HG03520 (cell line): Measurements from ENCODE around the gene CRKL.

Source experiments
- ATAC-seq: cut with Tn5 transposase; IDR thresholded peaks from one replicate; pipeline ENCODE4 v1.9.1; 2021; ENCODE audit warnings: mild to moderate bottlenecking, moderate library complexity; ENCODE audit not compliant: unreplicated experiment

CRKL gene

DNA sequence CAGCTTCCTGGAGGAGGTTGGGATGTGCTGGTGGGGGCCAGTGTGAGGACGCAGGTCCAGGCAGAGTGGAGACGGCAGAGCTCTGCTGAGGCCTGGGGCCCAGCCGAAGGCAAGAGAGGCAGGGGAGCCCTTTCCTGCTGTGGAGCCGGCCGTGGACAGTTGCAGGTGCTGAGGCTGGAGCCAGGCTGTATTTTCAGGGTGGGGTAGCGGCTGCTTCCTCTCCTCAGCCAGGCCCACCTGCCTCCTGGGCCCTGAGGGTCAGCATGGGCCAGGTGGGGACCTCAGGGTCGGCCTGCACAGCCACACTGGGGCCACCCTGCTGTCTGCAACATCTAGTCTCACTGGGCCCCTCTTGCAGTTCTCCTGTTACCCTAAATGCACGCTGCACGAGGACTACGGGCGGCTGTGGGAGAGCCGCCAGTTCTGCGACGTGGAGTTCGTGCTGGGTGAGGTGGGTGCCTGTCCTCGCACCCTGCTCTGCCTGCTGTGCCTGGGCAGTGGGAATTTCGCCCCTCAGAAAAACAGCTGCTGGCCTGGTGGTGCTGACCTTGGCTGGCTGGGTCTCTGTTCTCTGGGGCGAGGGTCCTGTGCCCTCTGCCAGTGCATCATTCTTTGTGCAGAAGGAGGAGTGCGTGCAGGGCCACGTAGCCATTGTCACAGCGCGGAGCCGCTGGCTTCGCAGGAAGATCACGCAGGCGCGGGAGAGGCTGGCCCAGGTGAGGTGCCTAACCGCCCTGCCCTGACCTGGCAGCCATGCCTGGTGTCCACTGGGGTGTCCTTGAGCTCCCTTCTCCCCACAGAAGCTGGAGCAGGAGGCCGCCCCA lies 76.3 kb downstream of the CRKL start:
- ATAC-seq: no peak

DNA sequence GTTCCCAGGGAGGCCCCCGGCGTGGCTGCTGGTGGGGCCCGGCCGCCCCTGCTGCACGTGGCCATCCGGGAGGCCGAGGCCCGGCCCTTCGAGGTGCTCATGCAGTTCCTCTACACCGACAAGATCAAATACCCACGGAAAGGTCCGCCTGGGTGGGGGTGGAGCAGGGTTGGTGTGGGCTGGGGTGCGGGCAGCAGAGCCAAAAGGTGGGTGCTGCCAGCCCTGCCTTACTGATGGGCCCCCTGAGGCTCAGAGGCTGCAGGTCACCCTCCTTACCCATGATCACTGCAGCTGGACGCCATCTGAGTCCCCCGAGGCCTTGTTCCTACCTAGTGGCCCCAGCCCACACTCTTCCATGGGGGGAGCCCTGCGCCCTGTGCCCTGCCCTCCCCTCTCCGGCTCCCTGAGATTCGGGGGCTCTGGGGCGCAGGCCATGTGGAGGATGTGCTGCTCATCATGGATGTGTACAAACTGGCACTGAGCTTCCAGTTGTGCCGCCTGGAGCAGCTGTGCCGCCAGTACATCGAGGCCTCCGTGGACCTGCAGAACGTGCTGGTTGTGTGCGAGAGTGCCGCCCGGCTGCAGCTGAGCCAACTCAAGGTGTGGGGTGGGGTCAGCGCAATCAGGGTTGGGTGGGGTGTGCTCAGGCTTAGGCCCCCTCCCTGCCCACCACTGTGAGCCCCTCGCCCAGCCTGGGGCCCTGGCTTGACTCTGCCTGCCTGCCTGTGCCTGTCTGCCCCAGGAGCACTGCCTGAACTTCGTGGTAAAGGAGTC lies 77.1 kb downstream of the CRKL start:
- ATAC-seq: no peak

DNA sequence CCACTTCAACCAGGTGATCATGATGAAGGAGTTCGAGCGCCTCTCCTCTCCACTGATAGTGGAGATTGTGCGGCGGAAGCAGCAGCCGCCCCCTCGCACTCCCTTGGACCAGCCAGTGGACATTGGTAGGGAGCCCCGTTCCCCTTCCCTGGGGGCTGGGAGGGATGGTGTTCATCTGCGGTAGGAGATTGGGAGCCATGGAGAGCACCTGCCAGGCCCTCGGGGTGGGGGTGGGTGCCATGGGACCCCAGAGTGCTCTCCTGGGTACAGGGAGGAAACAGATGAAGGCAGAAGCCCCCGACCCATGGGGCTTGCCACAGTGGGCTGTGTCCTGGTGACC lies 77.7 kb downstream of the CRKL start:
- ATAC-seq: no peak

DNA sequence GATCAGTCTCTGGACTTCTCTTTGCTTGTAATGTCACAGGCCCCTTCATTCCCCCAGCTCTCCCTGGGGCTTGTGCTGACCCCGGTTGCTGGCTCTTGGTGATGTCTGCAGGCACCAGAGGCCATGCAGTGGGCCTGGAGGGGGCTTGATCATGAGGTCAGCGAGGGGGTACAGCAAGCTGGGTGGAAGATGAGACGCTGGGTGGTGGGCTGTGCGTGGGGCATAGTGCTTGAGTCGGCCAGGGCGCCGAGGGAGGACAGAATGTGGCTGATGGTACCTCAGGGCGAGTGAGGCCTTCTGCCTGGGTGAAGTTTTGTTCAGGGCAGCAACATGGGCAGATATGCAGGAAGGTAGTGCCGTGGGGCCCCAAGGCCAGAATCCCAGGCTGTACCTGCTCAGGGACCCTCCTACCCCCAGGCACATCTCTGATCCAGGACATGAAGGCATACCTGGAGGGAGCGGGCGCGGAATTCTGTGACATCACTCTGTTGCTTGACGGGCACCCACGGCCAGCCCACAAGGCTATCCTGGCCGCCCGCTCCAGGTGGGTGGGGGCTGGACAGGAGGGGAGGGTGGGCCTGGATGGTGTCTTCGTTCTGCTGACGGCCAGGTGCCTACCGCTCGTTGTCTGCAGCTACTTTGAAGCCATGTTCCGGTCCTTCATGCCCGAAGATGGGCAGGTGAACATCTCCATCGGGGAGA lies 78.3 kb downstream of the CRKL start:
- no peak for ATAC-seq

DNA sequence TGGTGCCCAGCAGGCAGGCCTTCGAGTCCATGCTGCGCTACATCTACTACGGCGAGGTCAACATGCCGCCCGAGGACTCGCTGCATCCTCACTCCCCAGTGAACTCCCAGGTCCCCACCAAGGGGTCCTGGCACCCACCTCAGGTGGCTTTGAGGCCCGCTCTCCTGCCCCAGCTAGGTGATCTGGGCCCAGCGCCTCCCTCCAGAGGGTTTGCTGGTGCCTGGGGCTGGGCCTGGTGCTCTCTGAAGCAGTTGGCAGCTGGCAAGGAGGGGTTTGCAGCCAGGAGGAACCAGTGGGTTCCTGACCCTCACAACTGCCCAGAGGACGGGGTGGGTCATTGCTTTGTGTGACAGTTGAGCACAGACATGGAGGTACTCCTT lies 78.8 kb downstream of the CRKL start:
- ATAC-seq: no peak

DNA sequence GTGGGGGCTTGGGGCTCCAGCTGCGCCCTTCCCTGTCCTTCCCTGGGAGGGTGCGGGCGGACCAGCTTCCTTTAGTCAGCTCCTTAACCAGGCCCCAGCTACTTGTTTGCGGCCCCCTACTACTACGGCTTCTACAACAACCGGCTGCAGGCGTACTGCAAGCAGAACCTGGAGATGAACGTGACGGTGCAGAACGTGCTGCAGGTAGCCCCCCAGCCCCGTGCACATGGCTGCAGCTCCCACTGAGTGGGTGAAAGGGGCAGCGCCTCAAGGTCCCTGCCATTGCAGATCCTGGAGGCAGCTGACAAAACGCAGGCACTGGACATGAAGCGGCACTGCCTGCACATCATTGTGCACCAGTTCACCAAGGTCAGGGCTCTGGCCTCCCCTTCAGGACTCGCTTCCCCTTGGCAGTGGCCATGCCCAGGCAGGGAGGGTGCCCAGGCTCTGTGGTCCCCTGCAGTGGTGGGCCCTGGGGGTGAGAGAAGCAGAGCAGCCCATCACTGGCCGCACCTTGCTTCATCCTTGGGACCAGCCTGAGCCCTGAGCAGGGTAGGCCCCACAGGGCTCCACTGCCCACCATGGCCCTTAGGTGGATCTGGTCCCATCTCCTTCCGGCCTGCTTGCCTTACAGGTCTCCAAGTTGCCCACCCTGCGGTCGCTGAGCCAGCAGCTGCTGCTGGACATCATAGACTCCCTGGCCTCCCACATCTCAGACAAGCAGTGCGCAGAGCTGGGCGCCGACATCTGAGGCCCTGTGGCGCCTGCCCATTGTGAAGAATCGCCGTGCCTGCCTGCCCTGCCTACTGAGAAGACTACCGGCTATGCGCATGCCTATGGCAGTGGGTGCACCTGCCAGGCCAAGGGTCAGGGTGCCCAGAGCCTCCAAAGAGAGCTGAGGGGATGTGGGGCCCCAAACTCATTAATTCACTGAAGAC lies 79.7 kb downstream of the CRKL start:
- no peak for ATAC-seq

DNA sequence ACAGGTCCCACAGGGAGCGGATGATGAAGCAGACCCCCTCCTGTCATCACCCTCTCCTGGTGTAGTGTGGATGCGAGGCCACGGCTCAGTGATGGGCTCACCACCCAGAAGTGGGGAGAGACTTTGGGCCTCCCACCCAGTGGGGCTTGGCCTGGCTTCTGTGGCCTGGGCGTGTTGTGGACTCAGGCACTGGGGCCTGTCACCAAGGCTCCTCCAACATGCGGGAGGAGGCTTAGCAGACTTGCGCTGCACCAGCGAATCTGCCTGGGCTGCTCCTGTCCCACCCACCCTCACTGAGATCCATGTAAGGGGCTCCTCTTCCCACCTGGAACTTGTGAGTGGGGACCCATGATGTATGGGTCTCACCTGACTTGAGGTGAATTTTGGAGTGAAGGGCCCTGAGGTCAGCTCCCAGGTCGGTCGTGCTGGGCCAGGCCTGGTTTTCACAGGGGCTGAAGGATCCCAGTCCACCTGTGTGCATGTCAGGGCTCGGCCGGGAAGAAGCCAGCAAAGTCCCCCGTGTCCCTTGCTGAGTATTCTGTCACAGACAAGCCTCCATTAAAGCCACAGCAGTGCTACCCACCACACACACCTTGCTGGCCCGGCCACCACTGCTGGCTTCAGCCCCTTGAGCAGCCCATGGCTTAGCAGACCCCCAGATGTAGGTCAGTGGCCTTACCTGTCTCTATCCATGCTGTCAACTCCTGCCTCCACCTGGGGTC lies 80.5 kb downstream of the CRKL start:
- ATAC-seq: no peak

DNA sequence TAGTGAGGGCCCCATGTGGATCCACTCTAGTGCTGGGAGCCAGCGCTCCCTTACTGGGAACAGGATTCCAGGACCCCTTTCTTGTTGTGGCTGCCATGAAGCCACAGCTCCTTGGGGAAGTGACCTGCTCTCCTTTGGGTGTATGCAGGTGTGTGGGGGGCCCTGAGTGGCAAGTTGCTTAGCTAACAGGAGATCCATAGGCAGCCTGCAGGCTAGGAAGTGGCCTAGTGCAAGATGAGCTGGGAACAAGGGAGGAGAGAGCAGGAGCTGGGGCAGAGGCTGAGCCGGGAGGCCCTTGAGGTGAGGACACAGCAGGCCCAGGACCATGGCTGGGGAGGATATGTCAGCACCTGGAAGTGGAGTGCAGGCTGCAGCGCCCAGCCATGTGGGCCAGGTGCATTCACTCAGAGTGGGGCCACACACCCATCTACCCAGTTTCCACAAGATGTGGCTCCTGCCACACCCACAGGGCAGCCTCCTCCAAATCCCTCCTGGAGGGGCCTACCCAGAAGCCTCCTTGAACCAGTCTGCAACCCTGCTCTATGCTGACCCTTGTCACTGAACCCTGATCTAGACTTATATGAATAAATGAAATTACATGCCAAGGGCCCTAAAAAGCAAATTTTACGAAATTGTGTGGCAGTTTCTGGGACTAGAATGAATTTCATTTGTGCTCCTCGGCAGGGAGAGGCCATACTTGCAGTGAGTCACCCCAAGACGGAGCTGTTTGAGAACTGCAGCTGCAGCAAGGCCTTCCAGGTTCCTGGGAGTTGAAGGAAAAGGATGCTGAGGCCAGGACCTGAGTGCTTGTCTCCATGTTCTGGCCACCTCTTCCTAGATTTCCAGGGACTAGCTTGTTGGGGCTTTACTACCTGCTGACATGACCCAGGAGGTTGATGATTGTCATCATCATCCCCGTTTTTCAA lies 81.5 kb downstream of the CRKL start:
- ATAC-seq: no peak

DNA sequence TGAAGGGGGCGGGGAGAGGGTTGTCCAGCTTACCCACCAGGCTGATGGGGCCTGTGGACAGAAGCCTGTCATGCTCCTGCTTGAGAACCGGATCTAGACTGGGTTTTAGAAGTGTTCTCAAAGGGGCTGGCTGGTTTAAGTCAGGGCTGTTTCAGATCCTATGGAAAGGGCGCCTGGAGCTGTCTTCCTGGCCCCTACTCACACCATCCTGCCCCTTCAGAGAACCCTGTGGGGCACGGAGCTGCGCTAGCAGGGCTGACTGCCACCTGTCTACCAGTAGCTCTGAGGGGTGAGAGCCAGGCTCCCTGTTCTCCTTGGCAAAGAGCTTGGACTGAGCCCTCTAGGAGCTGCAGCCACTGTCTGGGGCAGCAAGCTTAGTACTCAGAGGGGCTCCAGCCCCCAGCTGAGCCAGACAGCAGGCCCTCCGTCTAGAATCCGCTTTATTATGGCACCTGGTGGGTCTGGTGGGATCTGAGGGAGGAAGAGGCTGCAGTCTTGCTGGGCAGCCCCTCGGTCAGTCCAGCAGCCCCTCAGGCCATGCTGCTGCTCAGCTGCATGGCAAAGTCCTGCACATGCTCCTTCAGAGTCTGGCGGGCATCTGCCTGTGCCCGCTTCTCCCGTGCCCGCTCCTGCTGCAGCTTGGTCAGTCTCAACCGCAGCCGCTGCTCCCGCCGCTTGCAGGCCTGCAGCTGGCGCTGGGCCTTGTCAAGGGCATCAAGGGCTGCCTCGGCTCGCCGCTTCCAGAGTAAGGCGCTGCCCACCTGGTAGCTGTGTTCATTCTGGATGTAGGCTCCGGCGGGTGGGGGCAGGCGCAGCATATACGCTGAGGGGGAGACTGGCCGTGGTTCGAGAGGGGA lies 82.4 kb downstream of the CRKL start:
- no peak for ATAC-seq

DNA sequence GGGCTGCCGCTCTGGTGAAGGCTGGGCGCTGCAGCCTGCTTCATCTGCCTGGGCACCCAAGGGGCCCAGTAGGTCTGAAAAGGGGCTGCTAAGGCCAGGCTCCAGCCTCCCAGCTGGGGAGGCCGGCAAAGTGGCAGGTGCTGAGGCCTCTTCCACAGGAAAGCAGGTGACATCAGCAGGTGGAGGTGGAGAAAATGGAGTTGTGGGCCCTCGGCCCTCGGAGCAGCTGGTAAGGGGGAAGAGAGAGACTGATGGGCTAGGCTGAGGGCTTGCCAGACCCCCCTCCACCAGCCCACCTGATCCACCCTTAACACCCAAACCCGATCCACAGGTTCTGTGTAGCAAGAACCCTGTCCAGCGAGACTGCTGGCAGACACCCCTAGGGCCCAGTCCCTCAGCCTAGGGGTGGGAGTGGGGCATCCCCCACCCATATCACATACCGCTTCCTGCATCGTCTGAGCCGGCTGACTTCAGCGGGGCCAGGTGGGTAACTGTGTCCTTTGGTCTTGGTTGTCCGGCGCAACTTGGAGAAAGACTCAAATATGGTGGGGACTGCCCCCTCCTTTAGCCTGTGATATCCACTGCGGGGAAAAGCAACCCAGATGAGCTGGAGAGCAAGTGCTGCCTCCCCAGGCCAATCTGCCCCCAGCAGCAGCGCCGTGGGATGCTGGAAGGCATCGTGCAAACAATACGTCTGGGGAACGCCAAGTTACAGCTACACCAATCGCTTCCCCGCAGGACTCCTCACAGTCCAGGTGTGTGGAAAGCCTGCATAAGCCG lies 83.2 kb downstream of the CRKL start:
- ATAC-seq: no peak

DNA sequence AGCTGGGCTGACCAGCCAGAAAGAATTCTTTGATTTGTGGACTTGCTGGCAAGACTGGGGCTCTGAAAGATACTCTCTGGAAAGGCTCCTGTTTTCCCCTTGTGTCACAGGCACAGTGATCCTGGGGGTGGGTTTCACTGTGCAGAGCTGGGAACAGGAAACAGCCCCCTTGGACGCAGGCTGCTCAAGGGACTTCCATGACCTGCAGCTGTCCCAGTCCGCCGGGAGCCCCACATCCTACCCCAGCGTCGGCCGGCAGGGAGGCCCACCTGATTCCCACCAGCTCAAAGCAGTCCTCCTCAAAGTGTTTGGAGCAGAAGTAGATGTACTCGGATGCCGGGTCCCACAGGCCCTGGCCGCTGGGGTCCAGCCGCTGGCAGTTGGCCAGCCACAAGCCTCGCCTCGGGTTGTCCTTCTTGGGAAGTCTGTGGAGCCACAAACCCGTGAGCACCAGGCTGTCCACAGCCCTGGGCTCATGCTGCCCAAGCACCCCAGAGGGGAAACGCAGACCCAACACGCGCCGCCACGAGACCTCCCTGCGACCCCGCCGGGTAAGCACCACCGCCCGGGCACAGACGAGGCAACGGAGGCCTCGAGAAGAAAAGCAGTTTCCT lies 83.9 kb downstream of the CRKL start:
- ATAC-seq: peak; percentile 7

DNA sequence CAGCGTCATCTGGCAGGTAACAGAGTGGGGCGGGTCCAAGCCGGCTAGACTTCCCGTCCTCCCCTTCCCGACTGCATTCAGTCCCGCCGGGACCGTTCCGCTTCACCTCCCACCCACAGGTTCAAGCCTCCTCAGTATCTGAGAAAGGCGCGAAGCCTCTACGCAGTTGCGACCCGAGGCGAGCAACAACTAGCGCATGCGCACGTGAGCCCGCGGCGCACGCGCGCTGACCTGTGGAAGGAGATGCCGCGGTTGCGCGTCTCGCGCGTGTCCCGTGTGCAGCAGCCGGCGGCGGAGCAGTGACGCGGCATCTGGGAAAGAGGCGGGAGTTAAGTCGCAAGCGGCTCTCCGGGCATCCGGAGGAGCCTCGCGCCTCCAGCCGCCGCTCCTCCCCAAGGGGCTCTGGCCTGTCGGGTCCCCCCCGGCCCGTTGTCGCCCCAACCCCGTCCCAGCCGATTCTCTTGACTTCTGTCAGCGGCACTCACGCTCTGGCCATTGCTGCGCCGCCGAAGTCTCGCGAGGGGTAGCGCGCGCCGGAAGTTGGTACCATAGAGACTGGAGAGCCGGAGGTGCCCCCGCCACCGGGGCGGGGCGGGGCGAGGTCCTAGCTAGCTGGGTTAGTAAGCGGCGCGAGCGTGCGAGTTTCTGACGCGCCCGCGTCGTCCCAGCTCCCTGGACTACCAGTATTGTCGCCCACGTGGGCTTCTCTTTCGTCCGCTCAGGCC lies 84.6 kb downstream of the CRKL start, which contains the start of gene THAP7:
Gene THAP7, minus strand, starts transcription at position 518 of the 725 bp plus-strand sequence. Its CDS starts 207 bp downstream, at position 311.
- ATAC-seq: peak; percentile 80
